HCT116 (cell line): ENCODE results near the gene PROX1. TPM values are rescaled to one million over a fixed set of nuclear protein-coding genes. Genes with fewer than 3 reads are reported as not detected.

ENCODE experiments used
- ATAC-seq: fragments of 200-7000 bp; cut with Tn5 transposase; 2 replicates; pipeline ENCODE4 v1.9.1; 2020; ENCODE audit warnings: mild to moderate bottlenecking, moderate library complexity
- BruUV-seq: library from RNA; stranded (reverse); fragments of 400-500 nt; replicated peaks from 2 replicates; lab custom pipeline; 2021; lab: Mats Ljungman, UMichigan
- CTCF ChIA-PET: fragments of 300-600 bp; sonication (Branson Sonifier 250); formaldehyde crosslinking; loops from one replicate; lab custom pipeline; 2021; ENCODE audit warnings: antibody characterized with exemption; lab: Charles Lee
- POLR2A ChIA-PET: fragments of 300-600, 350-600 bp; sonication (Branson Sonifier 250); formaldehyde crosslinking; loops from one replicate; lab custom pipeline; 2021; ENCODE audit warnings: antibody characterized with exemption; lab: Charles Lee
- RAD21 ChIA-PET, 2 experiments: fragments of 300-600 bp; sonication (Branson Sonifier 250); formaldehyde crosslinking; loops; one replicate each; lab custom pipeline; 2023; ENCODE audit warnings: low total read pairs in 2 of 2; ENCODE audit not compliant: uncharacterized antibody in 2 of 2, unreplicated experiment in 2 of 2, low non-redundant PET in 1 of 2; lab: Charles Lee
- DNase-seq: peaks from one replicate; pipeline ENCODE4 v3.0.0-alpha.2; 2010; ENCODE audit warnings: low read depth, low spot score
- H2AFZ ChIP-seq: fragments of 200-600 bp; shearing (Covaris generic), sonication (generic); 2 replicates; pipeline ENCODE4 v1.6.1; 2017; ENCODE audit warnings: low read depth, mixed run types, mixed read lengths, antibody characterized with exemption, low read length; ENCODE audit not compliant: poor library complexity, severe bottlenecking
- H3K27ac ChIP-seq: 2 replicates; pipeline ENCODE4 v1.5.1; 2012; ENCODE audit warnings: low read depth, low read length
- H3K27me3 ChIP-seq: fragments of 200-600 bp; sonication (generic); 2 replicates; pipeline ENCODE4 v1.6.1; 2016; ENCODE audit warnings: mixed run types, low read length, mixed read lengths; ENCODE audit not compliant: insufficient read depth
- H3K36me3 ChIP-seq, 2 experiments: fragments of 200-500 bp in 1 of 2; fragments of 200-600 bp in 1 of 2; sonication (Bioruptor generic) in 1 of 2; sonication (generic) in 1 of 2; 2 replicates each; pipeline versions ENCODE4 v1.5.1 to v1.6.1; 2014 to 2016; ENCODE audit warnings: low read length in 2 of 2, inconsistent platforms in 1 of 2, mixed read lengths in 1 of 2, mixed run types in 1 of 2; ENCODE audit not compliant: insufficient read depth in 2 of 2, control insufficient read depth in 1 of 2
- H3K4me1 ChIP-seq, 2 experiments: fragments of 200-600 bp in 1 of 2; sonication (generic) in 1 of 2; 2 replicates each; pipeline versions ENCODE4 v1.5.1 to v1.6.1; 2012 to 2017; ENCODE audit warnings: low read length in 2 of 2, inconsistent platforms in 1 of 2, mild to moderate bottlenecking in 1 of 2, mixed read lengths in 1 of 2, mixed run types in 1 of 2, moderate library complexity in 1 of 2; ENCODE audit not compliant: insufficient read depth in 2 of 2, control insufficient read depth in 1 of 2
- H3K4me2 ChIP-seq: fragments of 200-600 bp; sonication (generic); 2 replicates; pipeline ENCODE4 v1.6.1; 2017; ENCODE audit warnings: mixed run types, low read length, mixed read lengths
- H3K4me3 ChIP-seq, 2 experiments: fragments of 200-600 bp in 1 of 2; sonication (generic) in 1 of 2; replicated peaks in 1 of 2; 2 replicates each; pipeline ENCODE4 v1.5.1; 2011 to 2016; ENCODE audit warnings: low read length in 2 of 2, control low read depth in 1 of 2, low read depth in 1 of 2, mild to moderate bottlenecking in 1 of 2, mixed read lengths in 1 of 2, mixed run types in 1 of 2
- H3K79me2 ChIP-seq: fragments of 200-600 bp; sonication (generic); 2 replicates; pipeline ENCODE4 v1.6.1; 2017; ENCODE audit warnings: mild to moderate bottlenecking, mixed run types, low read length, moderate library complexity, mixed read lengths; ENCODE audit not compliant: insufficient read depth
- H3K9ac ChIP-seq: fragments of 200-600 bp; sonication (generic); 2 replicates; pipeline ENCODE4 v1.6.1; 2016; ENCODE audit warnings: low read length, mixed read lengths
- H3K9me2 ChIP-seq: fragments of 200-600 bp; sonication (generic), shearing (Covaris generic); 2 replicates; pipeline ENCODE4 v1.6.1; 2017; ENCODE audit warnings: mixed run types, mild to moderate bottlenecking, moderate library complexity; ENCODE audit not compliant: insufficient read depth
- H3K9me3 ChIP-seq, 2 experiments: fragments of 200-500 bp in 1 of 2; fragments of 200-600 bp in 1 of 2; sonication (Bioruptor generic) in 1 of 2; sonication (generic) in 1 of 2; 2 replicates each; pipeline ENCODE4 v1.6.1; 2014 to 2017; ENCODE audit warnings: low read length in 2 of 2, mixed read lengths in 2 of 2, inconsistent platforms in 1 of 2, low read depth in 1 of 2, mild to moderate bottlenecking in 1 of 2, mixed run types in 1 of 2, moderate library complexity in 1 of 2; ENCODE audit not compliant: control insufficient read depth in 1 of 2, insufficient read depth in 1 of 2
- H4K20me1 ChIP-seq: fragments of 200-600 bp; sonication (generic), shearing (Covaris generic); 2 replicates; pipeline ENCODE4 v1.6.1; 2017; ENCODE audit warnings: mixed run types, mild to moderate bottlenecking, moderate library complexity; ENCODE audit not compliant: insufficient read depth
- CBX3 ChIP-seq: IDR thresholded peaks from 2 replicates; pipeline ENCODE4 v1.6.1; 2012; ENCODE audit warnings: low read depth
- EZH2phosphoT487 ChIP-seq: fragments of 200-600 bp; IDR thresholded peaks from 2 replicates; pipeline ENCODE4 v1.6.1; 2018; ENCODE audit warnings: antibody characterized with exemption, borderline replicate concordance
- POLR2AphosphoS5 ChIP-seq: IDR thresholded peaks from 2 replicates; pipeline ENCODE4 v1.6.1; 2011; ENCODE audit warnings: mild to moderate bottlenecking, low read depth, low read length, moderate library complexity
- RAD21 ChIP-seq: IDR thresholded peaks from 2 replicates; pipeline ENCODE4 v1.6.1; 2012; ENCODE audit warnings: low read depth, mild to moderate bottlenecking
- SIN3A ChIP-seq: IDR thresholded peaks from 2 replicates; pipeline ENCODE4 v1.6.1; 2012; ENCODE audit warnings: low read depth
- SP1 ChIP-seq: IDR thresholded peaks from 2 replicates; pipeline ENCODE4 v1.6.1; 2012; ENCODE audit warnings: low read depth
- TCF7L2 ChIP-seq: IDR thresholded peaks from 2 replicates; pipeline ENCODE4 v1.7.0; 2011; ENCODE audit warnings: borderline replicate concordance, inconsistent platforms; ENCODE audit not compliant: insufficient read depth, insufficient read length; ENCODE audit errors: extremely low read depth
- ZNF274 ChIP-seq: fragments of 200-500 bp; sonication (Bioruptor generic); IDR thresholded peaks from 2 replicates; pipeline ENCODE4 v1.6.1; 2014; ENCODE audit warnings: mild to moderate bottlenecking, low read depth, low read length, inconsistent platforms
- intact Hi-C: fragments of 100-400 bp; cut with micrococcal nuclease; formaldehyde crosslinking; loops from 2 replicates; pipeline ENCODE4 v1.10.0; 2022
- total RNA-seq: library from RNA; stranded (reverse); gene quantifications from one replicate; pipeline ENCODE4 v1.2.1, GENCODE V29; 2021; ENCODE audit not compliant: unreplicated experiment
- TF ChIP-seq, protein P1 (sequence below): IDR thresholded peaks from 2 replicates; pipeline ENCODE4 v1.6.1; 2011; ENCODE audit warnings: mild to moderate bottlenecking, low read length, moderate library complexity; ENCODE audit not compliant: insufficient replicate concordance; ENCODE audit errors: extremely low read depth
- TF ChIP-seq, protein P2 (sequence below), 3 experiments: fragments of 200-600 bp in 1 of 3; sonication (generic) in 1 of 3; IDR thresholded peaks in 2 of 3; conservative IDR thresholded peaks in 1 of 3; 2 replicates each; pipeline ENCODE4 v1.5.1; 2012 to 2017; ENCODE audit warnings: low read depth in 2 of 3, low read length in 2 of 3, antibody characterized with exemption in 1 of 3, borderline replicate concordance in 1 of 3, control low read depth in 1 of 3, mild to moderate bottlenecking in 1 of 3, mixed read lengths in 1 of 3, mixed run types in 1 of 3, moderate library complexity in 1 of 3; ENCODE audit not compliant: insufficient read depth in 1 of 3

PROX1 gene
- total RNA-seq, 1 experiment from 2014 or later: 0.22 TPM

DNA sequence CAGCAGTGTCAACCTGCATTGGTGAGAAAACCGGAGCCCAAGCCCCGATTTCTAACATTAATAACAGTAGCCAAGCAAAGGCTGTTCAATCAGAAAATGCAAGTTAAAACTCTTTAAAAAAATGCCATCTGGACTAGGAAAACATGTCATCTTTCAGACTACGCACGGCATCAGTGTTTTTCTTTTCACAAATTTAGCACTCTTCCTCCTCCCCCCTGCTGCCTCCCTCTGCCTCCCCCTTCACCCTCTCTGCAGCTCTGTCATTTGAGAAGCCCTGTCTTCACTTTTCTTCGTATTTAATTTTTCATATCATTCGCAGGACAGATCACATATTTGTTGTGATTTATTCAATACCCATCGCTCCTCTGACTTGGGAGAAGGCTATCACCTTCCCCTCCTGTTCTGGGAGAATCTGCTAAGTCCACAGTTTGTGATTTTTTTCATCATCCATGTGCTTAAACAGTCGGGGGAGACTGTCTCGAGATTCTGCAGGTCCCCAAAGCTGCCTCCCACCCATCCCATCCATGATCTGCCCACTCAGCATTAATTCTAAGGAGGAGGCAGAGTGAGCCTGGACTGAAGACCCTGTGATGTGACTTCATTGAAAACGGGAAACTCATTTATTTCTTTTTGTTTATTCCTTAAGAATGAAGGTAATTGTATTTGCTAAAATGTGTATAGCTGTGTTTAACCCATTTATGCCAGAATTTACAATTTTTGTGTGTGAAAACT is 84.8 kb downstream of the PROX1 start:
- no peak overlapping the region for H2AFZ ChIP-seq
- no peaks in the 10 kb centered on the region for H3K9me3 ChIP-seq
- intact Hi-C loops: no loop called here
- no peak for ATAC-seq
- no peak overlapping the region for H3K27ac ChIP-seq
- CTCF ChIA-PET: no interaction called here
- no peaks in the 10 kb centered on the region for H3K79me2 ChIP-seq
- TF ChIP-seq, protein P1, sequence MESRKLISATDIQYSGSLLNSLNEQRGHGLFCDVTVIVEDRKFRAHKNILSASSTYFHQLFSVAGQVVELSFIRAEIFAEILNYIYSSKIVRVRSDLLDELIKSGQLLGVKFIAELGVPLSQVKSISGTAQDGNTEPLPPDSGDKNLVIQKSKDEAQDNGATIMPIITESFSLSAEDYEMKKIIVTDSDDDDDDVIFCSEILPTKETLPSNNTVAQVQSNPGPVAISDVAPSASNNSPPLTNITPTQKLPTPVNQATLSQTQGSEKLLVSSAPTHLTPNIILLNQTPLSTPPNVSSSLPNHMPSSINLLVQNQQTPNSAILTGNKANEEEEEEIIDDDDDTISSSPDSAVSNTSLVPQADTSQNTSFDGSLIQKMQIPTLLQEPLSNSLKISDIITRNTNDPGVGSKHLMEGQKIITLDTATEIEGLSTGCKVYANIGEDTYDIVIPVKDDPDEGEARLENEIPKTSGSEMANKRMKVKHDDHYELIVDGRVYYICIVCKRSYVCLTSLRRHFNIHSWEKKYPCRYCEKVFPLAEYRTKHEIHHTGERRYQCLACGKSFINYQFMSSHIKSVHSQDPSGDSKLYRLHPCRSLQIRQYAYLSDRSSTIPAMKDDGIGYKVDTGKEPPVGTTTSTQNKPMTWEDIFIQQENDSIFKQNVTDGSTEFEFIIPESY: no peak
- no peak for TF ChIP-seq SP1
- TF ChIP-seq ZNF274: no peak
- no peak for TF ChIP-seq EZH2phosphoT487
- TF ChIP-seq CBX3: no peak
- TF ChIP-seq, all 23 proteins: peak for 0
- Histone ChIP-seq H3K27me3 (peaks cover 30% of the 10 kb centered on the region), H3K9ac (no peak overlapping the region), H4K20me1 (no peaks in the 10 kb centered on the region), H3K9me2 (no peaks in the 10 kb centered on the region), H3K4me2 (no peak overlapping the region), H3K36me3 (no peaks in the 10 kb centered on the region), H3K4me3 (no peak overlapping the region), H3K4me1 (no peaks in the 10 kb centered on the region)
- POLR2A ChIA-PET: no interaction called here
- no peak for DNase-seq
- no TSS peak for BruUV-seq
- RAD21 ChIA-PET: no interaction called here

DNA sequence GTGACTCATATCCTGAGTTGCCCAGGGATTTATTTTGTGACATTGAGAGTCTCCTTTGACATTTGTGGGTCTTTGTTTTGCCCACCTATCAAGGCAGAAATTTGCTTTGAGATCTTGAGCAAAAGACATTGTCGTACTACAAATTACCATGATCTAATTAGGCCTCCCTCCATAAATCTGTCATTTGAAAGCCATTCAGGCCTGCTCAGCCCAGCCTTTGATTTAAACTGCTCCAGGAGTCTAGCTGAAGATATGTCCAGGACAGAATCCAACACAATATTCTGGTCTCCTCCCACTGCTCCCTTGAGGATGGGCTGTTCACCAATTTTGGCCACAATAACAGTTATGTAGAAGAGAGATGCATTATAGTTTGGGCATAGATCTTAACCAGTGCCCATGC is 86.7 kb downstream of the PROX1 start:
- H4K20me1 ChIP-seq: no peaks in the 10 kb centered on the region
- H3K4me2 ChIP-seq: no peak overlapping the region
- no peaks in the 10 kb centered on the region for H3K9me2 ChIP-seq
- ATAC-seq (no peak), DNase-seq (no peak)
- H3K27ac ChIP-seq: no peak overlapping the region
- TF ChIP-seq, protein P2, sequence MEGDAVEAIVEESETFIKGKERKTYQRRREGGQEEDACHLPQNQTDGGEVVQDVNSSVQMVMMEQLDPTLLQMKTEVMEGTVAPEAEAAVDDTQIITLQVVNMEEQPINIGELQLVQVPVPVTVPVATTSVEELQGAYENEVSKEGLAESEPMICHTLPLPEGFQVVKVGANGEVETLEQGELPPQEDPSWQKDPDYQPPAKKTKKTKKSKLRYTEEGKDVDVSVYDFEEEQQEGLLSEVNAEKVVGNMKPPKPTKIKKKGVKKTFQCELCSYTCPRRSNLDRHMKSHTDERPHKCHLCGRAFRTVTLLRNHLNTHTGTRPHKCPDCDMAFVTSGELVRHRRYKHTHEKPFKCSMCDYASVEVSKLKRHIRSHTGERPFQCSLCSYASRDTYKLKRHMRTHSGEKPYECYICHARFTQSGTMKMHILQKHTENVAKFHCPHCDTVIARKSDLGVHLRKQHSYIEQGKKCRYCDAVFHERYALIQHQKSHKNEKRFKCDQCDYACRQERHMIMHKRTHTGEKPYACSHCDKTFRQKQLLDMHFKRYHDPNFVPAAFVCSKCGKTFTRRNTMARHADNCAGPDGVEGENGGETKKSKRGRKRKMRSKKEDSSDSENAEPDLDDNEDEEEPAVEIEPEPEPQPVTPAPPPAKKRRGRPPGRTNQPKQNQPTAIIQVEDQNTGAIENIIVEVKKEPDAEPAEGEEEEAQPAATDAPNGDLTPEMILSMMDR (IDR thresholded peaks at IDR 0.05 in 2 of 3, conservative IDR thresholded peaks at IDR 0.05 in 1 of 3; ENCODE audit: borderline replicate concordance in 1 of 3, insufficient read depth in 1 of 3, low read depth in 2 of 3, low read length in 2 of 3): no peak
- TF ChIP-seq EZH2phosphoT487 (no peak), RAD21 (no peak), TCF7L2 (no peak), POLR2AphosphoS5 (no peak), SIN3A (no peak), CBX3 (no peak)
- TF ChIP-seq, protein P1: no peak
- H3K9ac ChIP-seq: no peak overlapping the region
- intact Hi-C loops: no loop called here
- peaks cover 26% of the 10 kb centered on the region for H3K27me3 ChIP-seq
- no peaks in the 10 kb centered on the region for H3K9me3 ChIP-seq
- ChIA-PET POLR2A (no interaction called here), CTCF (no interaction called here), RAD21 (no interaction called here)
- no peaks in the 10 kb centered on the region for H3K4me1 ChIP-seq
- H3K79me2 ChIP-seq: no peaks in the 10 kb centered on the region
- no peak overlapping the region for H3K4me3 ChIP-seq
- no peak overlapping the region for H2AFZ ChIP-seq
- no peaks in the 10 kb centered on the region for H3K36me3 ChIP-seq
- BruUV-seq: no TSS peak
